ENCODE measurements around the gene TSC22D2.
A peak's percentile ranks its signal among the peaks of the same experiment; 100 is the strongest.

Gene TSC22D2

GRCh38 chr3:150408221-150409124 lies at the start of gene TSC22D2:
TSC22D2 (plus strand) TSS chr3:150408298; CDS start chr3:150409351, 1,053 bp downstream.
- DNase-seq (ENCODE audit: low read depth in 2 of 2) = peak; percentile 91 to 95

GRCh38 chr3:150359381-150359780 lies 48.7 kb upstream of the TSC22D2 start:
- DNase-seq (ENCODE audit: low read depth in 2 of 2) = no peak

GRCh38 chr3:150360966-150361365 lies 47.1 kb upstream of the TSC22D2 start:
- DNase-seq (ENCODE audit: low read depth in 2 of 2) = no peak

DNA sequence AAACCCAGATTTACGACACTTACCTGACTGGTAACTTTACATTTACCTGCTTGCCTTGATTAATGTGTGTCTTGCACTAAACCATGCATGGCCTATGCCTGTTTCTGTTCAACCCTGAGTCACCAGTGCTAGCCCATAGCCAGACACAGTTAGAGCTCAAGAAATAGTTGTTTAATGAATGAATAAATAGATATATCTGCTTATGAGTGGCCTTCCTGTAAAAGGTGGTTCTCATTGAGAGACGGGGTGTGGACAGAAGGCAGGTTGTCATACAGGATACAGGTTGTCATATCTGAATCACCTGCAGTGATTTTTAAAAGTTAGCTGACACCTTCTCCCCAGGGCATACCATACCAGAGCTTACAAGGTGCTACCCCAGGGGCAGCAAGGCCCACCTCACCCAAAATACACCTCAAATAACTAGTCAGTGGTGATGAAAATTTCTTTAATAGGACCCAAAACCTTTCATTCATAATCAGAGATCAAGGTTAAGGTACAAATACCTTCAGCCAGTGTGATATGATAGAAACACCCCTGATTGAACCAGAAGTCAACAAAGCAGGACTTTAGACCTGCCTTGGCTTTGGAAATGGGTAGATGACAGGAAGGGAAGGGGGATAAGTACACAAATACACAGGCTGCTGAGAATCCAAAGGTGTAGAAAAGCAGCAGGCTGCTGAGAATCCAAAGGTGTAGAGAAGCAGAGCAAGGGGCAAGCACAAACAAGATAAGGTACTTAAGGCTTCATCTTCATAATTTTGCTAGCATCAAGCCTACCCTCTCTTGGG lies 45.4 kb upstream of the TSC22D2 start:
- DNase-seq (ENCODE audit: low read depth in 2 of 2) = no peak

DNA sequence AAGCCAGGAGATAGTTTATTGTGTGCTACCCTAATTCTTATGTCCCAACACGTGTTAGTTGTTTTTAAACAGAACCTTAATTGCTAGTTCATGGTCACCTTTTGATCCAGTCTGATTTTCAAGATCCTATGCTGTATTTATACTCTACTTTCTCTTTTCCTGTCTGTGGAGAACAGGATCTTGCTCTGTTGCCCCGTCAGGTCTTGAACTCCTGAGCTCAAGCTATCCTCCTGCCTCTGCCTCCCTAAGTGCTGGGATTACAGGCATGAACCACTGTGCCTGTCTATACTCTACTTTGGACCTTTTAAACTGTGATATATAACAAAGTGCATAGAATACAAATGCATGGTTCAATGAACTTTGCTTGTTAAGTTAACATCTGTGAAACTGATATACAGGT lies 44.7 kb upstream of the TSC22D2 start:
- DNase-seq (ENCODE audit: low read depth in 2 of 2) = no peak

DNA sequence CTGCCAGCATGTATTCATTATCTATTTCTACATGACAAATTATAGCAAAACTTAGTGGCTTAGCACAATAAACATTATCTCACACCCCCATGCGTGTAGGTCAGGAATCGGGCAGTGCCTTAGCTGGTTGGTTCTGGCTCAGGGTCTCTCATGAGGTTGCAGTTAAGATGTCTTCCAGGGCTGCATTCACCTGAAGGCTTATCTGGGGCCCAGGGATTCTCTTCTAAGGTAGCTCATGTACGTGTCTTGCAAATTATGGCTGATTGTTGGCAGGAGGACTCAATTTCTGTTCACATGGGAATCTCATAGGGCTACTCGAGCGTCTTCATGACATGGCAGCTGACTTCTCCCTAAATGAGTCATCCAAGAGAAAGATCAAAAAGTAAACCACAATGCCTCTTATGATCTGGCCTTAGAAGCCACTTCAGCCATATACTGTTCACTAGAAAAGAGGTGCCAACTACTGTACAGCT lies 42.9 kb upstream of the TSC22D2 start:
- DNase-seq (ENCODE audit: low read depth in 2 of 2) = no peak

DNA sequence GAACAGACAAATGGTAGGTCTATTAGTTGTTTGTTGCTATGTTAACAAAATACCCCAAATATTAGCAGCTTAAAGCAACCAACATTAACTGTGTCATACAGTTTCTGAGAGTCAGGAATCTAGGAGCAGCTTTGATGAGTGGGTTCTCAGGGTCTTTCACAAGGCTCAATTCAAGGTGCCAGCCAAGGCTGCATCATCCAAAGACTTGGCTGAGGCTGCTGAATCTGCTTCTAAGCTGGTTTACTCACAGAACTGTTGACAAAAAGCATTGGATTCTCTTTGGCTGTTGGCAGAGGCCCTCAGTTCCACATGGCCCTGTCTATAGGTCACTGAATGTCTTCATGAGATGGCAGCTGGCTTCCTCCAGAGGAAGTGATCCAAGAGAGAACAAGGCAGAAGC lies 40.3 kb upstream of the TSC22D2 start:
- DNase-seq (ENCODE audit: low read depth in 2 of 2) = no peak

DNA sequence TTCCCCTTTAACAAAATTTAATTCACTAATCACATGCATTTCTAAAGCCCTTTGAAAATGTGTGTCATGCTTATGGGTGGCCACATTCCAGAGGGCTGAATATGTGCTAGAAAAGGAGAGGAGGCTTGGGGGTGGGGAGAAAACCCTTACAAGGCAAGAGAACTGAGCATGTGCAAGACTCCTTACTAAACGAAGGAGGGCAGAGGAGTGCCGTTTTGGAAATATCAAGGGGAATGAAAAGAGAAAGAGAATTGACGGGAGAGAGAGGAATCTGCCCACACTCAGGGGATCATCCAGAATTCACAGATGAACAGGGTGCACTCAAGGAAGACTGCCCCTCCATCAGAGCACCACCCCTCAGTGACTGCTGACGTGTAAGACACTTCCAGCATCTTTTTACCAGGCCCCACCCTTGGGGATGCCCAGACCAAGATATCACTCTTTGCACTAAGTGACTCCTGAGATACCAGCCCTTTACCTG lies 37.9 kb upstream of the TSC22D2 start:
- no peak for DNase-seq (ENCODE audit: low read depth in 2 of 2)

DNA sequence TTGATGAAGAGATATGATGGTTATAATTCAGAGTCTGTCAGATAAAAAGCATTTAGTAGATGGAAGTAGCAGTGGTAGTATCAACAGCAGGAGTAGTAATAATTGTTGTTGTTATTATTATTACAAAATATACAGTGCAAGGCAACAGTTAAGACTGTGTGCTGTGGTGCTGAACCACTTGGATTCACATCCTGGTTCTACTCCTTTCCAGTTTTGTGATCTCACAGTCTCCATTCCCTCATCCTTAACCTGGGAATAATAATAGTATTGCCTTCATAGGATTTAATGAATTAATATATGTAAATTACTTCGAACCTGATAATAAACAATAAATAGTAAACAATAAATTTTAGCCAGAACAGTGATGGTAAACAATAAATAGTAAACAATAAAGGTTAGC lies 37.1 kb upstream of the TSC22D2 start:
- DNase-seq (ENCODE audit: low read depth in 2 of 2) = no peak

GRCh38 chr3:150371741-150372254 lies 36.3 kb upstream of the TSC22D2 start:
- no peak for DNase-seq (ENCODE audit: low read depth in 2 of 2)

DNA sequence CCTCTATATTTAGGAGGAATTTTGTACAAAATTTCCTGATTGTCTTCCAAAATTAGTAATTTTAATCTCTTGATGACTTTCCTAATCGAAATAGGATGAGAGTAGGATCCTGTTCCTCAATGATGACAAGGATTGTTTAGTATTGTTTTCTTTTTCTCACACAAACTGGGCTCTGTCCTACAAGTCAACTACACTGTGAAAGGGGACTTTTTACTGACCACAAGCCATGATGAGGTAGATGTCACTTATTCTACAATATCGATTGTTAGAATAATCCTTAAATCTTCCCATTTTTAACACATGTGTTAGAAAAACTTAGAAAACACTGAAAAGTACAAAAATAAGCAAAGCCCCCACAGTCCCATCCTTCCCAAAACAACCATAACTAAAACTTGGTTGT lies 35.8 kb upstream of the TSC22D2 start:
- DNase-seq (ENCODE audit: low read depth in 2 of 2) = no peak

GRCh38 chr3:150372722-150373121 lies 35.4 kb upstream of the TSC22D2 start:
- DNase-seq (ENCODE audit: low read depth in 2 of 2) = no peak

- DNase-seq (ENCODE audit: low read depth in 2 of 2) = no peak
These were observed 34.7 kb upstream of the TSC22D2 start for GRCh38 chr3:150373234-150373875.

DNA sequence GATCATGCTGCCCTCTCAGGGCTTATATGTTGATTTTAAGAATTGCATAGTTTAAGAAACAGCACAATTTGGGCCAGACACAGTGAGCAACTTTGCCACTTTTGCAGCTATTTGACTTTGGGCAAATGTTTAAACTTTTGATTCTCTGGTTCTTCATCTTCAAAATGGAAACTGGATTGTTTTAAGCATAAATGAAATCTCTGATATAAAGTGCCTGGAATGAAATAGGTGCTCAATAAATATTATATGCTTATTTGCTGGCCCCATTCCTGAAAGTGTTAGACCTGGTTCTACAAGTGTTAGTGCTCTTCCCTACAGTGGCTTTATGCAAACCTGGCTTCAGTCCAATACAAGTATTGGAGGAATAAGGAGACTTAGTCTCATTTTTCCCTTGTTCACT lies 33.1 kb upstream of the TSC22D2 start:
- no peak for DNase-seq (ENCODE audit: low read depth in 2 of 2)

GRCh38 chr3:150376001-150376848 lies 31.9 kb upstream of the TSC22D2 start:
- DNase-seq (ENCODE audit: low read depth in 2 of 2) = no peak

- DNase-seq (ENCODE audit: low read depth in 2 of 2) = no peak
These were observed 30.3 kb upstream of the TSC22D2 start for GRCh38 chr3:150377601-150378300.

DNA sequence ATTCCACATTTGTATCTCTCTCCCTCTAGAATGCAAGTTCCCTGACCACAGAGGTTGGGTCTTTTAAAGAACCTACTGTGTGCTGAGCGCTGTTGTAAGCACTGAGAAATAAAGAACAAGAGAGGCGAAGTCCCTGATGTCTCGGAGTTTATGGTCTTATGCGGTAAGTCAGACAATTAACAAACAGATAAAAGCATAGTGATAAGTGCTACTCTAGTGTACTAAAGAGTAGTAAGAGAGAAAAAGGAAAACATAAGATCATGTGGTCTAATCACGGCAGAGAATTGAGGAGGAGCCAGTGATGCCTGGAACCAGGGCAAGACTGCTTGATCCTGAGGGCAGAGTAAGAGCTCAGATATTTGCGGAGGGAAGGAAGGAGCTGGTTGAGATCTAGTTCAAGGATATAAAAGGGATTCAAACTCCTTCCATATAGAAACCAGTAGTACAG lies 29.8 kb upstream of the TSC22D2 start:
- DNase-seq (ENCODE audit: low read depth in 2 of 2) = no peak

DNA sequence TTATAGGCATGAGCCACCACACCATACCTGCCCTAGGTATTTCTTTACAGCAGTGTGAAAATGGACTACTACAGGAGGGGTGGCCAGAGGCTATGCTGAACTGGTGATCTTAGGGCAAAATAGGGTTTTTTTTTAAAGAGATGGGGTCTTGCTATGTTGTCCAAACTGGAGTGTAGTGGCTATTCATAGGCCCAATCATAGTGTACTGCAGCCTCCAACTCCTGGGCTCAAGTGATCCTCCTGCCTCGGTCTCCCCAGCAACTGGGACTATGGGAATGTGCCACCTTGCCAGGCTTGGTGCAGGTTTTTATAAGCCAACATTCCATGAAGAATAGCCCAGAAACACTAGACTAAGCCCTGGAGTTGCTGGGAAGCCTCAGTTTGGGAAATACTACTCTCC lies 28.6 kb upstream of the TSC22D2 start:
- no peak for DNase-seq (ENCODE audit: low read depth in 2 of 2)

DNA sequence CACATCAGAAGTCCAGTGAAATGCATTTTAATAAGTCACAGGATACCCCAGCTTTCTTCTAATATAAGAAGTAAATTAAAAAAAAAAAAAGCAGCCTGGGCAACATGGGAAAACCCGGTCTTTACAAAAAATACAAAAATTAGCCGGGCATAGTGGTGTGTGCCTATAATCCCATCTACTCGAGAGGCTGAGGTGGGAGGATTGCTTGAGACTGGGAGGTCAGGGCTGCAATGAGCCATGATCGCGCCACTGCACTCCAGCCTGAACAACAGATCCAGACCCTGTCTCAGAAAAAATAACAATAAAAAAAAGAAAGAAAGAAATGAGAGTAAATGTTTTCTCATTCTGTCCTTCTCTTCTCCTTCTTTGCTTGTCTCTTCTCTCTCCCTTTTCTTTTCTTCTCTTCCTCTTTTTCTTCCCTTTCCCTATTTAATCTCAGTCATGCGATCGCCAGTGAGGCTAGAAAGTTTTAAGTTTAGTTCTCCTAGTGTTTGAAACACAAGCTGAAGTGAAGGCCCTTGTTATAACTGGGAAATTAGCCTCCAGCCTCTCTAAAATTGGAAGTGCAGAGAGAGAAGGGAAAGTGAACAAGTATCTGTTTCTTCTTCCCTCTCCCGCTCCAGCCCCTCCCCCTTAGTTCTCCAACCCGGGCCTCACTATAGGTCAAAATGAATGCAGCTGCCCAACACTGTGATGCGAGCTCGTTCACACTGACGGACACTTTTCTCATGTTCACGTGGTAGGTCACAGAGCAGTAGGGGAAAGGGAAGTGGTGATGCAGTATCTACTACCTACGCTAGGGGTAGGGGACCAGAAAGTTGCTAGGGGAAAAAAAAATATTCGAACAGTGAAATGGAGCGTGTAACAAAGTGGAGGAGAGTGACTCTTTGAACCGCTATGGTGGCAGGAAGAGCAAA lies 23.5 kb upstream of the TSC22D2 start:
- peak; percentile 20 to 26 for DNase-seq (ENCODE audit: low read depth in 2 of 2)
